GM18520 (cell line): Measurements from ENCODE around the gene HSD17B8.

Experiments used
- ATAC-seq: cut with Tn5 transposase; IDR thresholded peaks from one replicate; pipeline ENCODE4 v1.9.1; 2021; ENCODE audit not compliant: unreplicated experiment

HSD17B8 gene

DNA sequence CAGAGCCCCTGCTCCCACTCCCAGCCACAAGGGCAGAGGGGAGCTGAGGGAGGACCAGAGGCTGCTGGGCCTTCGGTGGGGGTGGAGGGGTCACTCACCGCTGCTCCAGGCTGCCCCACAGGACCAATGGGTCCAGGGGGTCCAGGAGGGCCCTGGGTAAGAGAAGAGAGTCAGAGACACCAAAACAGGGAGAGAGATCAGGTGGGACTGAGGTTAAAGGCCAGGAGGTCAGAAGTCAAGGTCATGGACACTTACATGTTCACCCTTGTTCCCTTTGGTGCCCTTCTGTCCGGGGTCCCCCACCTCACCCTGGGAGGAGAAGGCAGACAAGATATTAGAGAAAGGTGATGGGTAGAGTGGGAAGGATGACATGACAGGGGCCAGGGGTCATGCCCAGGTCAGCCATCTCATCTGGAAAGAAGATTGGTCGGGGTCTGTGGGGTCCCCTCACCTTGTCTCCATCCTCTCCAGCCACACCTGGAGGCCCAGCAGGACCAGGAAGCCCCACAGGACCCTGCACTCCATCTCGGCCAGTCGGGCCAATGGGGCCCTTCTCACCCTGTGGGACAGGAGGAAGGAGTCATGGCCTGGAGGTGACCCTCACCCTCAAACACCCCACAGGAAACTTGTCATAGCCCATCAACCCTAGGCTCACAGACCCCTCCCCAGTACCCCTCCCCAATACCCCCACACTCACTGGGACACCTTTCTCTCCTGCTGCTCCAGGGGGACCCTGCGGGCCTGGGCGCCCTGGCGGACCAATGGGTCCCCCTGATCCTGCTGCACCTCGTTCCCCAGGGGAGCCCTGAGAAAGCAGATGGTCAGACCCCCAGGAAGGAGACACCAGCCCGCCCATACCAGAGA, 33.2 kb upstream of the HSD17B8 start:
- ATAC-seq = no peak

DNA sequence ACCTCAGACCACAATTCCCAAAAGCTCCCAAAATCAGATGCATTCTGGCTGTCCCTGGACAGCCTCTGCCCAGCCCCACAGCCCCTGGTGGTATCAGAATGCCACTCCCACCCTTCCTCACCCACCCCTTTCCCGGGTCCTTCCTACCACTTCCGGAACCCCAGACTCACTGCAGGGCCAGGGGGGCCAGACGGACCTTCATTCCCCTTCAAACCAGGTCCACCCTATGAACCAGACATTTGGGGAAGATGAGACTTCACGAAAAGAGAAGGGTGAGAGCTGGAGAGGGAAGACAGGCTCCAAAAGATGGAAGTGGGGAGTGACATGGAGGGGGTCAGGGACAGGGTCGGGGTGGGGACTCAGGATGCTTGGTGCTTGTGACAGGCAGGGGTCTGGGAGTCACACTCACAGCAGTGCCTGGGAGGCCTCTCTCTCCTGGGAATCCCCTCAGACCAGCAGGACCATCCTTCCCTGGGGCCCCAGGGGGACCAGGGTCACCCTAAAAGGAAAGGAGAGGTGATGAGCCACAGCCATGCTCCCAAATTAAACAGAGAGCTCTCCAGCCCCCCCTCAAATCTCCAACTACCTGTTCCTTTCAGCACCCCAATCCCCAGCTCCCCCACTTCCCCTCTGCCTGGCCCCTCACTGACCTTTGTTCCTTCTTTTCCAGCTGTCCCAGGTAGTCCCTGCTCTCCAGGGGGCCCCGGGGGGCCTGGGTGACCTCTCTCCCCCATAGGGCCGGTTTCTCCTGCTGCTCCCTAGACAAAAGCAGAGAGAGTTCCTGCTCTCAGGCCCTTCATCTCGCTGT, 32.4 kb upstream of the HSD17B8 start:
- no peak for ATAC-seq

DNA sequence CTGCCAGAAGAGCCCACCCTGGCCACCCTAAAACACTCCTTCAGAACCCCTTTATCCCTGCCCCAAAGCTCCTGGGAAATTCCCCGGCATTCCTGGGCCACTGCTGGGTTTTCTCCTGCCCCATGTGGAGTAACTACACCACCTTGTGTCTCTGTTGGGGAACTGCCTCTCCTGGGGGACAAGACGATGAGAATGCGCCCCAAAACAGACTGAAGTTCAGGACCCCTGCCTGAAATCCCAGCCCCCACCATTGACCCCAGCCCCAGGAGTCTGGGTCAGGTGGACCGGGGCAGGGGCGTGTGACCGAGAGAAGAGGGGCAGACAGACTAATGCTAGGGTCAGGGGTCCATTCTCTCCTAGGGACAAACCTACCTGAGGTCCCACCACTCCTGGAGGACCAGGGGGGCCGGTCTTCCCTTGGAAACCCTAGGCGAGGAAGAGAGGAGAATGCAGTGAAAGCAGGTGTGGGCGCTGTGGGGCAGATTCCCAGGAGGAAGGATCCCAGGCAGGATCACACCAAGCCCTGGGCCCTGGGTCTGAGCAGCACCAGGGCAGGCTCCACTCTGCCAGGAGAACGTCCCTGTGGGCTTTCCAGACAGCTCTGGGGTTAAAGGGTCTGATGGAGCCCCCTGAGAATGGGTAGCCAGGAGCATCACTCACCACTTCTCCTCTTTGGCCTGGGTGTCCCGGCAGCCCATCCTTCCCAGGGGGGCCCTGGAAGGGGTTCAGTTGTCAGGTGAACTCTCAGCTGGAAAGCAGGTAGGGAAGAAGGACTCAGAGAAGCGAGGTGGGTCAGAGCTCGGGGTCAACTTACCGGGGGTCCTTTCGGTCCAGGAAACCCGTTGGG, 31.5 kb upstream of the HSD17B8 start:
- ATAC-seq = no peak

DNA sequence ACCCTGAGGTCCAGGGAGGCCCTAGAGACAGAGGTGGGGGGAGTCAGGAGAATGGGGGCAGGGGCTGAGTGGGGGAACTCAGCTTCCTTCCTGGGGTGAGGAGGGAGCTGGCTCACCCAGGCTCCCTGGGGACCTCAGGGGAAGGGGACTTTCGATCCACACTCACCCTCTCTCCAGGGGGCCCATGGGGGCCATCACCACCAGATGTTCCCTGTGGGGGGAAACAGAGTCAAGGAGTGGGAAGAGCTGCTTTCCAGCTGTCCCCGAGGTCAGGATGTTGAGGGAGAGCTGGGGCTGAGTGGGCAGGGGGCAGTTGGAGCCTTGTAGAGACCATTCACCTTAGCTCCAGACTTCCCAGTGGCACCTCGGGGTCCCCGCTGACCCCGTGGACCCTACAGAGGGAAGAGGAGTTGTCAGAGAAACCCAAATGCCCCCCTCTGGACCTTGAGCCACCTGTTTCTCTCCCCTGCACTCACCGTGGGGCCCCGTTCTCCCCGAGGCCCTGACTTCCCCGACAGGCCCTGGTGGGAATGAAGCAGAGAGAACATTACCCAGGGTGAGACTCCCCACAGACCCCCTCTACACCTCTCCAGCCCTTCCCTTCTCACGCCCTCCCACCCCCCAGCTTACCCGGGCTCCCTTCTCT, 30.8 kb upstream of the HSD17B8 start:
- no peak for ATAC-seq

DNA sequence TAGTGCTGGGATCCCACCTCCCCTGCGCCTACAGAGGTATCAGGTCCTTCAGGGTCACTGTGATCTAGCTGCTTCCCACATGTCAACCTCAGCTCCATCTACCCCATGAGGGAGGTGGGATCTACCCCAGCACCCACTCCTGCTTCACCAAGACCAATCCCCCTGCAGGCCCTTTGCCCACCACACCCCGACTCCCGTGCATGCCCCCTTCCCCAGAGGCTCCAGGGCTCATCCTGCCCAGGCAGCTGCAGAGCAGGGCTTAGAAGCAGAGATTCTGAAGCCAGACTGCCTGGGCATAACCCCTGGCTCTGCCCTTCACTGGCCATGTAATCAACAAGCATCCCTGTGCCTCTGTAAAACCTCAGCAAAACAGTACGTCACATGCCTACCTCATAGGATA, 29.7 kb upstream of the HSD17B8 start:
- ATAC-seq = no peak

DNA sequence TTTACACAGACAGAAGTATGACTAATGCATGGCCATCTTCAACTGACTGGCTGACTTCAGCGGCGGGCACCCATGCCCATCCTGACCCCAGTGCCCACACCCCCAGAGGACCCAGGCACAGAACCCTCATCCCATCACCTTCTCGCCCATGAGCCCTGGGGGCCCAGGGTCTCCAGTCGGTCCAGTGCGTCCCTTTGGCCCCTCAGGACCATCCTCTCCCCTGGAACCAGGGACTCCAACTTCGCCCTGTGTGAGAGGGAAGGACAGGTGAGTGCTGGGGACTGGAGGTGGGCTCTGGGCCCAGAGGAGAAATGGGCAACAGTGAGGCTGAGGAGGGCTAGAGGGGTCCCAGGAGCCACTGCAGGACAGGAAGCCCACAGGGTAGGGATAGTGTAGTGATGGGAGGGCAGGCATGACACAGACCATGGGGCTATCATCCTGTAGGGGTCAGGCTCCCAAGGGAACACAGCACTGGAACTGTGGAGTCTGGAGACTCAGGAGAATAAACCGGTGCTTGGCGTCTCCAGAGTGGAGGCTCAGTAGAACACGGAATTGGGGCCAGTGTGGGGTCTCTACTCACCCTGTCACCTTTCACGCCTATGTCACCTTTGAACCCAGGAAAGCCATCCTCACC, 28.9 kb upstream of the HSD17B8 start:
- no peak for ATAC-seq

DNA sequence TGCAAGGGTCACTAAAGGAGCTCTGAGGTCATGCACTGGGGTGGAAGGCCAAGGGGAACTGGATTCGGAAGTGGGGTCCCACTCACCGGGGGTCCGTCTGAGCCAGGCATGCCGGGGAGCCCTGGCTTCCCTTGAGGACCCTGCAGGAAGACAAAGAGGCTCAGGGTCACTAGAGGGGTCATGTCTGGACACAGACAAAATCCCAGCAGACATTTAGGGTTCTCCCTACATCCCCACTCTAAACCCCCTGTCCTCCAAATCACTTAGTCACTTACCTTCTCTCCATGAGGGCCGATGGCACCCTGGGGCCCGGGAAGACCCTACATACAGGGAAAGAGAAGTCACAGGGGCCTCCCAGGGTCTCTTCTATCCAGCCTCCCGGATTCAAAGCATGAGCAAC, 27.5 kb upstream of the HSD17B8 start:
- ATAC-seq = no peak

DNA sequence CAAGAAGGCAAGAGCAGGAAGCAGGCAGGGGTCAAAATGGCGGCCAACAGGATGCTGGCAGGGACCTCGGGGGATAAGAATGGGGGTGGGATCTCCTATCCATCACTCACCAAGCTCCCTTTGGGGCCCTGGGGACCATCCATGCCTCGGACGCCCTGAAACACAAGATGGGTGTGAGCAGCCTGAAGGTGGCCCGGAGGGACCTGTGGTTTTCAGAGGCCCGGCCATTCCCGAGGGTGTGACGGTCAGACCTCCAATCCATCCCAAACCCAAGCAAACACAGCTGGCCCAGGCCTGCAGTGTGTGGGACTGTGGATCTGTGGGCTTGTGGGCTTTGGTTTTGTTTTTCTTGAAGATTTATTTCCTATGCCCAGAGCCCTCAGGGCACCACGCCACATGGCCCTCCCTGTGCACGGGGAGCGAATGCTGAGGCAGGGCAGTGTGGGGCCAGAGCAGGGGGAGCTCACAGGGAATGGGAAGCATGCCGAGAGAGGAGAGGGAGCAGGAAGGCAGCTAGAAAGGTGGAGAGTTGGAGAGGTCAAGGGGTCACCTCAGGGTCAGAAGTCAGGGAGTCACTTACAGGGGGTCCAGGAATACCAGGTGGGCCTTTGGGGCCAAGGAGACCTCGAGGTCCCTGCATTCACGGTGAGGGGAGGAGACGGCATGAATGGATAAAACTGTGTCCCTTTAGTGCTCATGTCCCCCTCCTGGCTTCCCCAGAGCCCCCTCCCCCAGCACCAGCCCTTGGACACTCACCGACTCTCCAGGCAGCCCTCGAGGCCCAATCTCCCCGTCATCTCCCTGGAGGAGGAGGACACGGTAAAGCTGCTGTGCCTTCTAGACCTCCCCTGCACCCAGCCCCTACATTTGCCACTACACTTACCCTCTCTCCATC, 26.7 kb upstream of the HSD17B8 start:
- no peak for ATAC-seq

DNA sequence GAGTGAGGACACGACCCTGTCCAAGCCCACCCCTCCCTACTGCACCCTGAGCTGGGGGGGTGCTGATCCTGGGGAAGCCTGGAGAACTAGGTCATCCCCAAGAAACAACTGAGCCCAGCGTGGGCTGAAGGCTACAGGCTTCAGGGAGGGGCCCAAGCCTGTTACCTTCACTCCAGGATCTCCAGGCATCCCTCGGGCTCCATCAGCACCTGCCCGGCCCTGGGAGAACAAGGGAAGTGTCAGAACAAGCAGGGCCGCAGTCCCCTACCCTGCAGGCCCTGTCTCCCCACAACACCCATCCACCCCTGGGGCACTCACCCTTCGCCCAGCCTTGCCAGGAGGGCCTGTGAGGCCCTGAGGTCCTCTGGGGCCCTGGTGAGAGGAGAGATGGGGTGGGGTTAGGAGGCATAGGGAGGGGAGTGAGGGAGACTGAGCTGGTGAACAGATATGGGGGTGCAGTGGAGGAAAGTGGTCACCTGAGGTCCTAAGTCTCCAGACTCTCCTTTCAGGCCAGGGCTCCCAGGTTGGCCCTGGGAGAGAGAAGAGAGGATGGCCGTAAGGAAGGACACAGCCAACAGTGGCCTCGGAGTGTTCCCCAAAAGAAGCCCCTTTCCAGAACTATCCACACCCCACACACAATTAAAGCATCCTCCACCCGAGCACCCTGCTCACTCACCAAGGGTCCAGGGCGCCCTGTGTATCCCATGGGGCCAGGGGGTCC, 25.5 kb upstream of the HSD17B8 start:
- no peak for ATAC-seq

DNA sequence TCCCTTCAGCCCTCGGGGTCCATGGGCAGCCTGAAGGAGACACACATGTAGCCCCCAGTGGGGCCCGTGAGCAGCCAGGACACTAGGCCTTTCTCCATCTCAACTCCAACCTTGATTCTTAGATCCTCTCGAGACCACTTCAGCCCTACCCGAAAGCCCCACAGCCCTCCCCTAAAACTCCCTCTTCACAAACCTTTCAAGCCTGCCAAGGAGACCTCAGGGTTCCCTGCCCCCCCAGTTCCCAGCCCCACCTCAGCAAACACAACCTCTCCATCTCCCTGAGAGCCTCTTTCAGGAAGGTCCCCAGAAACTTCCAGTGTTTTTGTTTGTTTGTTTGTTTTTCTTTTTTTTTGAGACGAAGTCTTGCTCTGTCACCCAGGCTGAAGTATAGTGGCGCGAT, 23.3 kb upstream of the HSD17B8 start:
- no peak for ATAC-seq

DNA sequence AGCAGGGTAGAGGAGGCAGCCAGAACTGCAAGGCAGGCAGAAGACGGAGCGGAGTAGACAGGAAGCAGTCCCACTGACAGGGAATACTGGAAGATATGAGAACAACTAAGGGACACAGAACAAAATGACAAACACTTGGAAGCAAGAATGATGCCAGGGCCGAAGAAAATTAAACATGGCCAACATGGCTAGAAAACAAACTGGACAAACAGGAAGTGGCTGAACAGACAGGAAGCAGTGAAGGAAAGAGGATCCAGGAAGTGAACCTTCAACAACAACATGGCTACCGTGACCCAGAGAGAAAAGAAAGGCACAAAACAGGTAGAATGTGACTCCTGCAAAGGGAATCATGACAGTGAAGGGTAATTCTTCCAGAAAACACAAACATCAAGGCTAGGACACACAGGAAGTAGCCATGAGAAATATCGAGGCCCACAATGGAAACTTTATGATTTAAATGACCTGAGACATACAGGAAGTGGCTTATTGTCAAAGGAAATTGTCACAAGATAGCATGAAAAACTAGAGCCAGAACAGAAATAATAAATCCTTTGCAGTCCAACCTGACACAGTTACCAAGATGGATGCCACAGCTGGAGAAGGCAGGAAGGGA, 21.3 kb upstream of the HSD17B8 start:
- ATAC-seq = no peak

DNA sequence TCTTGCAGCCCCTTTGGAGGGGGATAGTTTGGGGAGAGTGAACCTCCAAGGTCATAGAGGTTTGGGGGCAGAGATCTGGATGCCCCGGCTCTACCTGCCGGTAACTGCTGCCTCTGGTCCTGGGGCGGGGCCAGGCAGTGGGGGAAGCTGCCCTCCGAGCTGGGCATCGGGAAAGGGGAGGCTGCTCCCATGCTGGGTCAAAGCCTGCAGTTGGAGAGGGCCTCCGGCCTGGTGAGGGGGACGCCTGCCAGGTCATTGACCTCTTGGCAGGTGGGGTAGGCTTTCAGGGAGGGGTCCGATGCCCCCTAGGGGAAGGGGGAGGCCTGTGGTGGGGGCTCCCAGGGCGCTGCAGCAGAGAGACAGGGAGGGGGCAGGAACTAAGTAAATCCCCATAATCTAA, 19.3 kb upstream of the HSD17B8 start:
- ATAC-seq = no peak

DNA sequence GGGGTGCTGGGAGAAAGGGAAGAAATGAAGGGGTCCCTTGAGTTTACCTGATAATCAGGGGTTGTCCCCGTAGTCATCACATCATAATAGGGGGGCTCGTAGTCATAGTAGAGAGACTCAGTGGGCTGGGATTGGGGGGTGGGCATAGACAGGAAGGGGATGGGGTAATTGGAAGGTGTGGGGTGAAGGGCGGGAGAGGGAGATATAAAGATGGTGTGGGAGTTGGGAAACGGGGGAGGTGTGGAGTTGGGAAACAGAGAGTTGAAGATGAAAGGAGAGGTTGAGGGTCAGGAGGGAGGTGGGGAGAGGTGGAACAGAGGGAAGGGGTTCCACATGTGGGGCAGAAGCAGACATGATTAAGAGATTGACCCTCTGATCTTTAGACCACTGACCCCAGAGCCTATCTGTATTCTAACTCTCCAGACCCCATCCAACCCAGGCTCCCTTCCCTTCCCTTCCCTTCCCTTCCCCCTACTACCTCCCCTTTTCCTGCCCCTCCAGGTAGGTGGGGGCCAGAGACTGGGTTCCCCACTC, 18.7 kb upstream of the HSD17B8 start:
- no peak for ATAC-seq

DNA sequence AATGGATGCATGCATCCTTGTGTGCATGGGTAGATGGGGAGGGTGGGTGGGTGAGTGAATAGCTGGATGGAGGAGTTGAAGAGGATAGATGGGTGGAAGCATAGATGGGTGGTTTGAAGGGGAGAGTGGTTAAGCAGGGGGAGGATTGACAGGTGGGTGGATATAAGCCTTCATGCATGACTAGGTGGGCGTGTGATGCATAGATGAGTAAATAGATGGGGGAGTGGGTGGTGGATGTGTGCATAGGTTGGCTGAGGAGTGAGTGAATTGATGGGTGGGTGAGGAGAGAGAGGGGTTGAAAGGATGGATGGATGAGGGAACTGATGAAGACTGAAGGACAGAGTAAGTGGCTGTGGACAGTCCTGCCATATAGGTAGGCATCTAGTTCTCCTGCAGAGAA, 16.6 kb upstream of the HSD17B8 start:
- no peak for ATAC-seq

DNA sequence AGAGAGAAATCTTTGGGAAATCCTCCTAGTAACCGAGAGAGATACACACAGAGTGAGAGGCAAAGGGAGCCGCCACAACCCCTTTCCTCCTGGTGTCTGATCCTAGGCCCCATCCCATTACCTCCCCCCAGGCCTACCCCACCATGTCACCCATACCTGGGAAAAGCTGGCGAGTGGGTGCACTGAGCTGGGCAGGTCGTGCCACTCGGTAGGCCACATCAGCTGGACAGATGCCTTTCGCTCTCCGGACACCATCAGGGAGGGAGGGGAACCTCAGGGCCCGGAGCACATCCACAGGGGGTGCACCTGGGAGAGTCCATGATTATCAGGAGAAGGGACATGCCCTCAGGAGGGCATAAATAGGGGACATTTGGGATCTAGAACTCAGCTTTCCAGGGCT, 15.3 kb upstream of the HSD17B8 start:
- no peak for ATAC-seq

DNA sequence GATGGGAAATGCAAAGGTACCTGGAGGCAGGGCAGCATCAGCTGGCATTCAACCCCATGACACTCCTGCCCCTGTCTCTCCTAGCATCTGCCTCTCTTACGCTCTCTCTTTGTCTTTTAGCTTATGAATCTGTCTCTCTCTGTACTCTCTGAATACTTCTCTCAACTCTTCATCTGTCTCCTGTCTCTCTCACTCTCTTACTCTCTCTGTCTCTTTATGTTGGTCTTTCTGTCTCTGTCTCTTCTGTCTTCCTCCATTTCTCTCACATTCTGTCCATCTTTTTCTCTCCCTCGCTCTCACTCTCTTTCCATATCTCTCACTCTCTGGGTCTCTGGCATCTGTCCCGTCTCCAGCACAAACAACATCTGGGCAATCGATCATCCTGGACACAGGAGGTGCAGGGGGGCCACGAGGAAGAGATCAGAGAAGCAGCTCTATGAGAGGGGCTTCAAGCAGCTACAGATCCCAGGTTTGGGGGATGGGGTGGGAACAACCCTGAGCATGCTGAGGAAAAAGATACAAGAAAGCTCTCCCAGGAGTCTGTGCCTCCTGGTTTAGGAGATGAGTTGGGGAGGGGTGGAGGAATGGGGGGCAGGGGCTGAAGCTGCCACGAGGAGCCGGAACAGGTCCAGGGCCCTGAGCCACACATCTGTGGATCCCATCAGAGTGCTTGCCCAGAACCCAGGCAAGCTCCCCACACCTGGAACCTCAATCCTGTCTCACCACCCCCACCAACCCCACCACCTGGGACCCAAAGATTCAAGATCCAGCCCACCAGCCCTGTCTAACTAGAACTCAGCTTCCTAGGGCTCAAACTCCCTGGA, 14.6 kb upstream of the HSD17B8 start:
- ATAC-seq = no peak

DNA sequence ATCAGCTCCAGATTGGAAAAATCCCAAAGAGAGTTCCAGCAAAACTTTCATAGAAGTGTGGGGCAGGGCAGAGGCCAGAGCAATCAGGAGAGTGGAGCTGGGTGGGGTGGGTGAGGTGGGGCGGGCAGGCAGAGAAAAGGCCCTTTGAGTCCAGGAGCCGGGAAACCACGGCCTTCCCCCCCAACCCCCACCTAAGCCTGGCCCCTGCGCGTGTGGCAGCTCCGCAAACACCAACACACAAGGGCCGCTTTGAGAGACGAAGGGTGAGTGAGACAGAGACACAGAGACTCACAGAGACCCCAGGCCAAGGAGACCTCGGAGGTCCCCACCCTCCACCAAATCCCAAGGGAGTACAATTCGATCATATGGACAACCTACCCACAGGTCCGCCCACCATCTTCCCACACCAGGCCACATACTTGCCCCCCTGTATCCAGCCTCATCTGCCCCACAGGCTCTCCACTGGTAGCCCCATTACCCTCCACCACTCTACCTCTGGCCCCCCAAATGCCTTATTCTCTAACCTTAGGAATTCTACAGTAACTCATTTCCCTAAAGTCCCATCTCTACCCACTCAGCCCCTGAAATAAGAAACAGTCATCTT, 13.8 kb upstream of the HSD17B8 start:
- ATAC-seq = no peak
